Activated T-cell treated with anti-CD3 and anti-CD28 coated beads, Interleukin-2, amount 50 U/mL, for 1 hour (primary cell): ENCODE results near the gene PDE8B.

ENCODE experiments used
- DNase-seq: peaks from one replicate; pipeline ENCODE4 v3.0.0-alpha.2; 2020

Gene PDE8B, protein sequence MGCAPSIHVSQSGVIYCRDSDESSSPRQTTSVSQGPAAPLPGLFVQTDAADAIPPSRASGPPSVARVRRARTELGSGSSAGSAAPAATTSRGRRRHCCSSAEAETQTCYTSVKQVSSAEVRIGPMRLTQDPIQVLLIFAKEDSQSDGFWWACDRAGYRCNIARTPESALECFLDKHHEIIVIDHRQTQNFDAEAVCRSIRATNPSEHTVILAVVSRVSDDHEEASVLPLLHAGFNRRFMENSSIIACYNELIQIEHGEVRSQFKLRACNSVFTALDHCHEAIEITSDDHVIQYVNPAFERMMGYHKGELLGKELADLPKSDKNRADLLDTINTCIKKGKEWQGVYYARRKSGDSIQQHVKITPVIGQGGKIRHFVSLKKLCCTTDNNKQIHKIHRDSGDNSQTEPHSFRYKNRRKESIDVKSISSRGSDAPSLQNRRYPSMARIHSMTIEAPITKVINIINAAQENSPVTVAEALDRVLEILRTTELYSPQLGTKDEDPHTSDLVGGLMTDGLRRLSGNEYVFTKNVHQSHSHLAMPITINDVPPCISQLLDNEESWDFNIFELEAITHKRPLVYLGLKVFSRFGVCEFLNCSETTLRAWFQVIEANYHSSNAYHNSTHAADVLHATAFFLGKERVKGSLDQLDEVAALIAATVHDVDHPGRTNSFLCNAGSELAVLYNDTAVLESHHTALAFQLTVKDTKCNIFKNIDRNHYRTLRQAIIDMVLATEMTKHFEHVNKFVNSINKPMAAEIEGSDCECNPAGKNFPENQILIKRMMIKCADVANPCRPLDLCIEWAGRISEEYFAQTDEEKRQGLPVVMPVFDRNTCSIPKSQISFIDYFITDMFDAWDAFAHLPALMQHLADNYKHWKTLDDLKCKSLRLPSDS

DNA sequence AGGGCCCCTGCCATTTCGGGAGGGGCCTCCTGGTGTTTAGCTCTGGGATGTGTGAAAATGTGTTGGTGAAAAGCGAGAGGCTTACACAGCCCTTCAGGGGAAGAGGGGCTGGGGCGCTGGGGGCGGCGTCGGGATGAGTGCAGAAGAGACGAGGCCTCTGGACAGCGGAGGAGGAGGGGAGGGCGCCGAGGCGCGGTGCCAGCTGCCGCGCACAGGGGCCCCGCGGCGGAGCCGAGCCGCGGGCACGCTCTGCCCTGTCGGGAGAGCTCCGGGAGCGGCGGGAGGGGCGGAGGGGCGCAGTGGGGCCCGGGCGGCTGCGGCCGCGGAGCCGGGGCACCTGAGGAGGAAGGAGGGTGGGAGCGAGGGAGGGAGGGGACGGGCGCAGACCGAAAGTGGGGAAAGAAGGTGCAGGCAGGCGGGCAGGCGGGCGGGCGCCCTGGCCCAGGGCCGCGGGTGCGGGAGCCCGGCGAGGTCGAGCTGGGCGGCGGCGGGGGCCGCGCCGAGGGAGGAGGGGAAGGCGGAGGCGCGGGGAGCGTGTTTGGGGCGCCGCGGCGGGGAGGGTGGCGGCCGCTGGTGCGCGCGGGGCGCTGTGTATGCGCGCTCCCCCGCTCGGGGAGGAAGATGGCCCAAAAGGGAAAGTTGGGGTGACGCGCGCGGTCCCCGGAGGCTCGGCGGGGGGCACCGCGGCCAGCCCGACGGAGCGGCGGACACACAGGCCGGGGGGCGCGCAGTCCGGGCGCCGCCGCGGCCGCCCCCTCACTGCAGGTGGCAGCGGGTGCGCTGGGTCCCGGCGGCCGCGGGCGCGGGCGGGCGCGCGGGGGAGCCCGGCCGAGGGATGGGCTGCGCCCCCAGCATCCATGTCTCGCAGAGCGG, at the start of gene PDE8B:
TSS of gene PDE8B (plus strand) at position 590 of the 873 bp plus-strand sequence. CDS start at position 836, 246 bp downstream.
- DNase-seq = peak; percentile 43

DNA sequence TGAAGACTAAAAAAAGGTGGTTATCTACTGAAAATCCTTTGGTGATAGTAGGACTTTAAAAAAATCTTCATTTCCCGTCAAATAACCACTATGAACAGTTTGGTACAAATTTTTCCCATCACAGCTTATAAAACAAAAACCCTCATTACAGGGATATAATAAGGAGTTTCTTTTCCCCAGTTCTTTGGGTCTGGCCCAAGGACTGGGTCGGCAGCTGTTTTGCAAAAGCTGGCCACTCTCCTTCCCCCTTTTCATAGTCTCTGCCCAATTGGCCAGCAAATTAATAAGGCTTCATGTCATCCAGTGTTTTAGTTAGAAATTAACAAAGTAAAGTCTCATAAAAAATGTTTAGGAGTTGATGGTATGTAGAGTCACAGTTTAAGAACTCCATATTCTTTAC, 47.0 kb upstream of the PDE8B start:
- DNase-seq = no peak

- DNase-seq = no peak
These were observed 43.4 kb upstream of the PDE8B start for GRCh38 chr5:77167063-77167462.

DNA sequence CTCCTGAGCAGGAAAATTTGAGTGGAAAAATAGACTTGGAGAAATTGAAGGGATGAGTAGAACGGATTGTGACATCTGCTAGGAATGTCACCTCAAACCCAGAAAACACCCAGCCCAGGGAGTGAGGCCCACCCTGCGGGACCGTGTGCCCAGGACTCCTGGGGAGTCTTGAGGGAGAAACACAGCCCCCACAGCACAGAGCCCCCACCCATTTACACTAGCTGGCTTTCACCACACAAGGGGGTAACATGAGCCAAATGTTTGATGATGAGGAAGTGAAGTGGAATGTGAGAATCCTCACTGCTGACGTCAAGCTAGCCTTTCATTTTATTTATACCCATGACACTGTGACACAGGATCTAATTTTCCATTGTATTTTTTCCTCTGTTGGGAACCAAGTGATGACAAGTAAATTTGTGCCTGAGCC, 42.8 kb upstream of the PDE8B start:
- no peak for DNase-seq

DNA sequence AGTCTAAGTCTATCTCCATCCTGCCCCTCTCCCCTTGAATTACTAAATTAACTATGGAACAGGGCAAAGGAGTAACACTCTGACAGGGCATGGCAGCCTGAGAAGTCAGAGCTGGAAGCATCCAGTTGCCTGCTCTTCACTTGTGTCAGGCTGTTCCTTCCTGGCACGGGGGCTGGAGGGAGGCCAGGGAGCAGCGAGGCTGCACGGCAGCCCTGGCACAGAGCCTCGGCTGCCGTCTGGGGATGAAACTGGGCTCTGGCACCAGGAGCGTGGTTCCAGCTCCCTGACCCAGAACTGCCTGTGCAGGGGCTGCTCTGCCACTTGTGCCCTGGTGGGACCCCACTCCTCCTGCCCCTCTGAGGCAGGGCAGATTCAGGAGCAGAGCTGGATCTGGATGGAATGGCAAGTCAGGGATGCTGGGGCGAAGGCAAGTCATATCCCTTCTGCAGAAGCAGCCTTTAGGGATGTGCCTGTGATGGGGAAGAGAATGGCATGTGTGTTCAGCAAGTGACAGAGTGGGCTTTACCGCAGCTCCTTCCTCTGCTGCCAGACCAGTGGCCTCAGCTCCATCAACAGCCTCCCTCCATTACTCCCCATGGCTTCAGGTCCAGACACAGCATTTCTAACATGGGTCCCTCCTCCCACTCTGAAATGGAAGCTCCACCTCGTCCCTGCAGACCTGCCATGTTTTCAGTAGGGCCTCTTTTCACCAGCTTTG, 42.2 kb upstream of the PDE8B start:
- no peak for DNase-seq

- no peak for DNase-seq
These were observed 41.6 kb upstream of the PDE8B start for GRCh38 chr5:77168879-77169244.

DNA sequence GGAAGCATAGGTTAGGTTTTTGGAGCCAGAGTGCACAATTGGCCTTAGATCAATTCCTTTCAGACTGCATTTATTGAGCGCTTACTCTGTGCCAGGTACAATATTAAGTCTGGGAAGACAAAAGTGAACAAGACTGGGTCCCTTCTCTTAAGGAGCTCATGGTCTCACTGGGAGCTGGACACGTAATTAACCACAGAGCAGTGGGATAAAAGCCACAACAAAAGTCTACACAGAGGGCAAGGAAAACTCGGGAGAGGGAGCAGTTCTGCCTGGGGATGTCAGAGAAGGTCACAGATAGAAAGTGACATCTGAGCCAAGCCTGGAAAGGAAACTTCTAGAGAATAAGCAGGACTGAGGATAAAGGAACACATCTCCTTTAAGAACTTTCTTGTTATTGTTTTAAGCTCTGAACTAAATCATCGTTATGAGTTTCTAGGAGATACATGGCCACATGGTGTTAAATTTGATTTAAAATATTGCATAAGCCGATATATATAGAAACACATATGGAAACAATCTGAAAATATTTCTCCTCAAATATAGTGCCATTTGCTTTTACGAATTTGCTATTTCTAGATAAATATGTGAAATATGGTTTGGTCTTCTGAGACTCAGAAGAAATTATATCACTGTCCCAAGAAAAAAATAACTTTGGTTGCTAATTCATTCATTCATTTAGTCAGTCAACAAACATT, 40.1 kb upstream of the PDE8B start:
- no peak for DNase-seq

DNA sequence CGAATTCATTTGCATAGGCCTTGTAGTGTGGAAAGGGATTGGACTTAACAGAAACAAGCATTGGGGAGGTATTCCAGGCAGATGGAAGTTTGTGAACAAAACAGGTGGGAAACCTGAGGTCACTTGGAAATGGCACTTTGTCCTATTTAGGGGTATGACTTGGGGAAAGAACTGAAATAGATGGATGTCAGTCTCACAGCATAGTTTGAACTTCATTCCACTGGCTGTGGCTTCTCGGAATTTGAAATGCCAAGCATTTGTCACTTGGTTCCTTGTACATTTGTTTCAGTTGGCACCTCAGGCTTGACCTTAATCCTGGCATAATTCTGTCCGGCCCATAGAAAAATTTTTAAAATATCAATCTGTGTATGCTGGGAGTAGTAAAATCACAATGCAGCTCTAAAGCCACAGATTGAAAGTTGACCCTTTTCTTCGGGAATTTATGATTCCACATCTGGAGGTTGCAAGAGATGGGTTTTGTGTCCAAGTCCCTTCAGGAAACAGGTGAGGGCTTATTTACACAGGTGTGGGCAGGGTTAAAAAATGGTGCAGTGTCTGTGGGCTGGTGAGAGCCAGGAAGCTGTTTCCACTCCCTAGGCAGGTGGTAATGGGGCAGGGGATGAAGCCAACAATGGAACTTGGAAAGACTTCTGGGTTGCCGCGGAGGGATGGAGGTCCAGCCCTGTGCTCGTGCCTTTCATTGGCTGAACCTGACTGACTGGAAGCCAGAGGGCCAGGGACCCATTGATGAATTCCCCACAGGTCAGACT, 39.2 kb upstream of the PDE8B start:
- no peak for DNase-seq

- DNase-seq = no peak
These were observed 37.7 kb upstream of the PDE8B start for GRCh38 chr5:77172713-77173328.

- no peak for DNase-seq
These were observed 36.0 kb upstream of the PDE8B start for GRCh38 chr5:77174526-77174925.

DNA sequence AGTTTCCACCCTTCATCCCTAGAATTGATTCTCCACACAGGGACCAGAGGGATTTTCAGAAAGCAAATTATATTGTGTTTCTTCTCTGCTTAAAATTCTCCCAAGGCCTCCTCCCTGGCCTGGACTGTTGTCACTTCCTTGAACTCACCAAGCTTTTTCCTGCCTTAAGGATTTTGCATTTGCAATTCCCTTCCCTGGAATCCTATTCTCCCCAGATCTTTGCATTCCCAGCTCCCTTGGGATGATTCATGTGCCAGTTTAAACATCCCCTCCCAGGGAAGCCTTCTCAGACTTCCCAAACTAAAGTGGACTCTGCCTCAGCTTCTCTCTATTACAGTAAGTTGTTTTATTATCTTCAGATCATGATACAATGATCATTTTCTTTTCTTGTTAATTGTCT, 35.2 kb upstream of the PDE8B start:
- DNase-seq = no peak

DNA sequence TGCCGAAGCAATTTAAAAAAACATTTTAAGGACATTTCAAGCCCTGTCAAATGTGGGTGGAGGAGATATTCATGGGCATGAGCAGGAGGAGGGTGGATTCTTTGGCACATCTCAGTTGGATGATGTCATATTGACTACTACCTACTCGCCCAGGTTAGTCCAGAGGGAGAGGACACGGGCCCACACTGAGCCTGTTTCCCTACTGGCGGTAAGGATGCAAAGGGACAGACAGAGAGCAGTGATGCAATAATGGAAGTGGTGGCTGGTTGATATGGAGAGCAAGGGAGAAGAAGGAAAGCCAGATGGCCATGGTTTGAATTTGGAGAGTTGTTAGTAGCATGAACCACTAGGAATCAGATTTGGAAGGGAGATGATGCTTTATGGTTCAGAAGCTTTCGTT, 34.1 kb upstream of the PDE8B start:
- DNase-seq = no peak

DNA sequence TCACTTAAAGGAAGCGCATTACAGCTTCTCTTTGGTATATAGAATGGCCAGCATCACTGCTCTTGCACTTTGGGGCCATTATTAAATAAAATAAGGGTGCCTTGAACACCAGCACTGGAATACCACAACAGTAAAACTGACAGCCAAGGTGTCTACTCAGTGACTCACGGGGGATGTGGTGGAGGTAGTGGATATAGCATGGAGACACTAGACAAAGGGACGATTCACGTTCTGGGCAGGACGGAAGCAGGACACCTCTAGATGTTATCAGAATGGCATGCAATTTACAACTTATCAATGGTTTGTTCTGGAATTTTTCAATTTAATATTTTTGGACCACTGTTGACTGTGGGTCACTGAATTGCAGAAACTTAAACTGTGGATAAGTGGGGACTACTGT, 32.9 kb upstream of the PDE8B start:
- DNase-seq = no peak

DNA sequence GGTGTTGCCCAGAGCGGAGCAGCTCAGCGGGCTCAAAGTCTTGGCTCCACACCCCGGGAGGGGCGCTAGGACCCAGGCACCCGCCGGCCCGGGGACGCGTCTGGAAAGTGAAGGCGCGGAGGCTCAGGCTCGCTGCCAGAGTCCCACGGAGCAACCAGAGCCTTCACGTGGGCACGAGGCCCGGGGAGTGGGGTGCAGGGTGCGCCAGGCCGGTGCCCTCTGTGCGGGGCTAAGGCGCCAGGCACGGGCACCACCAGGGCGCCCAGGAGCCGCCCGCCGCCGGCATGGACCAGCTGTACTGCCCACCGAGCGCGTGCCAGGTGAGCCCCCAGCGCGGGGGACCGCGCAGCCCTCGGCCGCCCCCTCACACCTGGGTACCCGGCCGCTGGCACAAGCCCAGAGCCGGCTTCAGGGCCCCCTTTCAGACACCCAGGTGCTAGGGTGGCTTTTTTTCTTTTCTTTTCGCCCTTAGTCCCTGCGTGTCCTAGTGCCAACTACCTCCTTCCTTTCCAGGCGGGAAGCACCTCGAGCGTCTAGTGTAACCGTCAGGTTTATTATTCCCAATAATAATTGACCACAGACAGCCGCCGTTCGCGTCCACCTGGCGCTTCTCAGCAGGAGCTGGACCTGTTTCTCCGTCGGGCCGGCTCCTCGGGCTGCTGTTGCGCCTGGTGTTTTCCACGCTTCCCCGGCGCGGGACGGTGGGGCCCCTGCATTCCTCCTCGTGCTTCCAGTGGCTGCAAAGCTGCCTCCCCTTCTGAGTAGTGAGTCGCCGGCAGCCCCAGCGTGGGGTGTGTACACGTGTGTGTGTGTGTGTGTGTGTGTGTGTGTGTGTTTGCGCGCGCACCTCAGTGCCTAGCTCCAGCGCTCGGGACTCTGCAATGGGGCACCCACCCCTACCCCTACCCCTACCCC, 30.1 kb upstream of the PDE8B start:
- DNase-seq = no peak

GRCh38 chr5:77181173-77181572, 29.3 kb upstream of the PDE8B start:
- DNase-seq = no peak

DNA sequence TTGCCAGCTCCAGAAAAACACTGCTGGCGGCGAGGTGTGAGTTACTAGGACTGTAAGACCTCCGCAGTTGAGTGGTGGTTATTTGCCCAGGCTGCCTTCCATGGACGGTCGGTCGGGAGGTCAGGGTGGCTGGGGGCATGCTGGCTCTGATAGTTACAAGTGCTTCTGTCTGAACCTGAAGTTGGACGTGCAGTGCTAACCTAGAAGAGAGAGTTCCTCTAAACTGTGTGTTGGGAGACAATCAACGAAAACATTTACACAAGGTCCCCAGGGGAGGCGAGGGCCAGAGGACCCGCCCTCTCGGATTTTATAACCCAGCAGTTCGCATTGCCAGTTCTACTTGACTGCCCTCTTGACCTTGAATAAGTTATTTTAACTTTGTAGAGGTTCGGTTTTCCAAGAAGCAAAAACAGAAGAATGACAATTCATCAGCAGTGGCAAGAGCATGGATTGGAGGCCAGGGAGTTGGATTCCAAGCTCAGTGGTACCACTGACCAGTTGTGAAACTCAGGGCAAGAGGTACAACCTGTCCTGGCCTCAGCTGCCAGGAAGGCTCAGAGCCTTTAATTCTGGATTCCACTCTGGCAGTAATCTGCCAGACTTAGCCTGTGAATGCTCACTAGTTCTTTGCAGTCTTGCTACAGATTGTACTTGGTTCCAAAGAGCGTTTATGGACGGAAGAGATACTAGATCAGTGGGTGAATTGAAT, 28.7 kb upstream of the PDE8B start:
- DNase-seq = no peak

DNA sequence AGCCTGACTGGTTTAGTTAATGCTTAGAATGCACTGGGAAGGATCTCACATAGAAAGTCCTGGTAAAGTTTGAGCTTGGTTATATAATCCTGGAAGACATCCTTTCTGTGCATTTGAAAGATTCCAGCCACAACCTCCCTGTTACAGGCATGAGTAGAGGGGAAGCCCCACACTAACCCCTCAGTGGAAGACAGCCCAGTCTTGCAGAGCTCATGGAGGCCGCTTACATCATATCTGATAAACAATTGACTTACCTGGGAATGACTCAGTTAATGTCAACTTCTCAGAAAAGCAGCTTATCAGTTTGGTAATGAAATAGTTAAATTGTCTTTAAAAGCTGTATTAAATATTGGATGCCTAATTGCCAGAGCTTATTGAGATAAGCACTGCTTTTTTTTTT, 28.1 kb upstream of the PDE8B start:
- no peak for DNase-seq

DNA sequence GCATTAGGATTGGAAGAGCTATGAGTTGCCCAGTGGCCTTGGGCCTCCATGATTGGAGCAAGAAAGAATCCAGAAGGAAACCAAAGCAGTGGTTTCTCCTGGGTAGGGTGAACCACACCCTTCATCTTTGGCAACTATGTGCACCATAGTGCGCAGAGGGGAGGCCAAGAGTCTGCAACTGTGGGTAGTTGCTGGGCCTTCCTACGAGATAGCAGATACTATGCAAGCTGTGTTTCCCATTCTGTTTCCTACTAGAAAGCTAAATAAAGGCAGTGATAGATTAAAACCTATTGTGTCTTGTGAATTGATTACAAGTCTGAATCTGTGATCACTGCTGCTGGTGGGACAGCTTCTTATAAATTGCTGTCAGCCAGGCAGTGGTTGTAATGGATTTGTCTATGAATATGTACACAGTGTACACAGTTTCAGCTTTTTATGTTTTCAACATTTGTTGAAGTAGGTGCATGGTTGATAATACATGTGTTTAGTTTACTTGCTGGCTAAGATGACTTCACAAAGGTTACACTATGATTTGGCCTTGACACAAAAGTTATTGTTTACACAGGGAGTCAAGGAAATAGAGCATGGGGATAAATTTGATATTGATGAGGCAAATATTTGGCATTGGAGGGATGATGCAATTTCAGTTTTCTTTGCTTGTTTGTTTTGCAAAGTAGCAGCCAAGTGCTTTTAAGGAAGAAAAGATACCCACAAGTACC, 23.7 kb upstream of the PDE8B start:
- no peak for DNase-seq
